Parathyroid adenoma (tissue), 2 donors: Measurements from ENCODE around the gene FOXI1.

ENCODE experiments used
- H2AFZ ChIP-seq: fragments of 300-600 bp; sonication (generic); one replicate; pipeline ENCODE4 v1.7.0; 2017; ENCODE audit warnings: antibody characterized with exemption, mild to moderate bottlenecking
- H3K27ac ChIP-seq: fragments of 300-600 bp; sonication (generic); one replicate; pipeline ENCODE4 v1.7.0; 2017
- H3K27me3 ChIP-seq: fragments of 300-600 bp; sonication (generic); one replicate; pipeline ENCODE4 v1.7.0; 2017; ENCODE audit warnings: low read length; ENCODE audit not compliant: control insufficient read depth, insufficient read depth
- H3K36me3 ChIP-seq: fragments of 300-600 bp; sonication (generic); one replicate; pipeline ENCODE4 v1.7.0; 2017; ENCODE audit warnings: low read length; ENCODE audit not compliant: control insufficient read depth, insufficient read depth
- H3K4me1 ChIP-seq: fragments of 300-600 bp; sonication (generic); one replicate; pipeline ENCODE4 v1.7.0; 2017; ENCODE audit warnings: control low read depth
- H3K4me2 ChIP-seq: fragments of 300-600 bp; sonication (generic); one replicate; pipeline ENCODE4 v1.7.0; 2017; ENCODE audit warnings: low read length
- H3K4me3 ChIP-seq: fragments of 300-600 bp; sonication (generic); one replicate; pipeline ENCODE4 v1.7.0; 2017; ENCODE audit warnings: low read depth, low read length
- H3K79me2 ChIP-seq: fragments of 300-600 bp; sonication (generic); one replicate; pipeline ENCODE4 v1.7.0; 2017; ENCODE audit warnings: control low read depth
- H3K9ac ChIP-seq: fragments of 300-600 bp; sonication (generic); one replicate; pipeline ENCODE4 v1.7.0; 2017; ENCODE audit warnings: mild to moderate bottlenecking
- H3K9me3 ChIP-seq: fragments of 300-600 bp; sonication (generic); one replicate; pipeline ENCODE4 v1.7.0; 2017; ENCODE audit warnings: low read length; ENCODE audit not compliant: control insufficient read depth
- TF ChIP-seq, protein P1 (sequence below): fragments of 300-600 bp; sonication (generic); IDR thresholded peaks from one replicate; pipeline ENCODE4 v1.7.0; 2017; ENCODE audit warnings: antibody characterized with exemption, mild to moderate bottlenecking
- donor health status: primary hyperparathyroidism.

Gene FOXI1

GRCh38 chr5:170142196-170142595 is 36.5 kb downstream of the FOXI1 start:
- Histone ChIP-seq H3K4me2 (no peak overlapping the region), H3K9ac (no peak overlapping the region), H3K4me3 (no peak overlapping the region), H3K27ac (no peak overlapping the region), H3K36me3 (no peaks in the 10 kb centered on the region), H3K79me2 (no peaks in the 10 kb centered on the region), H3K4me1 (no peaks in the 10 kb centered on the region), H2AFZ (no peak overlapping the region), H3K9me3 (no peaks in the 10 kb centered on the region), H3K27me3 (no peaks in the 10 kb centered on the region)
- TF ChIP-seq, protein P1, sequence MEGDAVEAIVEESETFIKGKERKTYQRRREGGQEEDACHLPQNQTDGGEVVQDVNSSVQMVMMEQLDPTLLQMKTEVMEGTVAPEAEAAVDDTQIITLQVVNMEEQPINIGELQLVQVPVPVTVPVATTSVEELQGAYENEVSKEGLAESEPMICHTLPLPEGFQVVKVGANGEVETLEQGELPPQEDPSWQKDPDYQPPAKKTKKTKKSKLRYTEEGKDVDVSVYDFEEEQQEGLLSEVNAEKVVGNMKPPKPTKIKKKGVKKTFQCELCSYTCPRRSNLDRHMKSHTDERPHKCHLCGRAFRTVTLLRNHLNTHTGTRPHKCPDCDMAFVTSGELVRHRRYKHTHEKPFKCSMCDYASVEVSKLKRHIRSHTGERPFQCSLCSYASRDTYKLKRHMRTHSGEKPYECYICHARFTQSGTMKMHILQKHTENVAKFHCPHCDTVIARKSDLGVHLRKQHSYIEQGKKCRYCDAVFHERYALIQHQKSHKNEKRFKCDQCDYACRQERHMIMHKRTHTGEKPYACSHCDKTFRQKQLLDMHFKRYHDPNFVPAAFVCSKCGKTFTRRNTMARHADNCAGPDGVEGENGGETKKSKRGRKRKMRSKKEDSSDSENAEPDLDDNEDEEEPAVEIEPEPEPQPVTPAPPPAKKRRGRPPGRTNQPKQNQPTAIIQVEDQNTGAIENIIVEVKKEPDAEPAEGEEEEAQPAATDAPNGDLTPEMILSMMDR, result no peak

GRCh38 chr5:170143091-170143490 is 37.4 kb downstream of the FOXI1 start:
- Histone ChIP-seq H3K4me2 (no peak overlapping the region), H3K27me3 (no peaks in the 10 kb centered on the region), H3K27ac (no peak overlapping the region), H3K9ac (no peak overlapping the region), H3K79me2 (no peaks in the 10 kb centered on the region), H3K36me3 (no peaks in the 10 kb centered on the region), H3K4me1 (no peaks in the 10 kb centered on the region), H3K4me3 (no peak overlapping the region), H2AFZ (no peak overlapping the region), H3K9me3 (no peaks in the 10 kb centered on the region)
- TF ChIP-seq, protein P1, result no peak

DNA sequence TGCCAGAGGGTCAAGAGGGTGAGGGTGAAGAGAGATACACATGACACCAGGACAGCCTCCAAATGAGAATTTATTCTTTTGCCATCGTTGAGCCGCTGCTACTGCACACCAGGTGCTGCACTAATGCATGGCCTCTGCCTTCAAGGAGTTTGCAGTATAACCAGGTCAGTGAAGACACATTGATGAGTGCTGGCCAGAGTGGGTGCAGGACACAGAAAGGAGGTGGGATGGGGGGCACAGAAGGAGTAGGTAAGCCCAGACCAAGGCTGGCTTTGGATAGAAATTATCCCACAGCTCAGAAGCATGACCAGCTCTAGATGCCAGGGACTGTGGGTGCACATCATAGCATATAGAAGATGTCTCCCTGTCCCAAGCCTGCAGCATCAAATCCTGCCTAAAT is 38.0 kb downstream of the FOXI1 start:
- Histone ChIP-seq H3K9me3 (no peaks in the 10 kb centered on the region), H3K27me3 (no peaks in the 10 kb centered on the region), H3K4me2 (no peak overlapping the region), H3K4me1 (no peaks in the 10 kb centered on the region), H3K9ac (no peak overlapping the region), H3K4me3 (no peak overlapping the region), H3K27ac (no peak overlapping the region), H3K36me3 (no peaks in the 10 kb centered on the region), H3K79me2 (no peaks in the 10 kb centered on the region), H2AFZ (no peak overlapping the region)
- TF ChIP-seq, protein P1, result no peak

DNA sequence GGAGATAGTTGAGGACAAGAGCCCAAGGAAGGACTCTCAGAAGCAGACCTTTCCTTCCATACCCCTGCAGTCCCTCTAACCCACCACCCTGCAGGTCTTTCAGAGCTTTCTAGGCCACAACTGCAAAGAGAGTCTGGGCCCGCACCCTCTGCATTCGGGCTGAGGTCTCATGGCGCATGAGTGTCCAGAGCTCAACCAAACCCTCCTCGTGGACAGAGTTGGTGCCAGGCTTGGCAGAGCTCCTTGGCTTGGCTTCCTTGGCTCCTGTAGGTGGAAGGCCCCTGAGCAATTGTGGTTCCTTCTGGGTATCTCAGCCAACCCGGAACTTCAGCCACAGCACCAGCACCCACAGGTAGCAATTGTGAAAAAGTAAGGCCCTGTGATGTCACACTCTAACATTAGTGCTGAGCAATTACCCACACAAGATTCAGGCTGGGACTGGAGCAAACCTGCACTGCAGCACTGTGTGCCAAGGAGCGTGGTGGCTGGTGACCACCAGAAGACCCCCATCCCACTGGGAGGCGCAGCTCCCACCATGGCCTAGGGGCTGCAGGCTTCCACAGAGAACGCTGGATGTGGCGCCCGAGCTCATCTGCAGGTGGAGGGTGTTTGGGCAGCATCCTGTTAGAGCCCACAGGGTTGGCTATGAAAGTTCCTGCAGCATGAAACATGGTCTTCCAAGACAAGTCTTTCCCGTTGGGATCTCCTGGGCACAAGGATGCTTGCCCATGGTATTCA is 38.8 kb downstream of the FOXI1 start:
- Histone ChIP-seq H3K79me2 (no peaks in the 10 kb centered on the region), H2AFZ (no peak overlapping the region), H3K9me3 (no peaks in the 10 kb centered on the region), H3K9ac (no peak overlapping the region), H3K4me1 (no peaks in the 10 kb centered on the region), H3K4me3 (no peak overlapping the region), H3K27ac (no peak overlapping the region), H3K27me3 (no peaks in the 10 kb centered on the region), H3K36me3 (no peaks in the 10 kb centered on the region), H3K4me2 (no peak overlapping the region)
- TF ChIP-seq, protein P1, result no peak

DNA sequence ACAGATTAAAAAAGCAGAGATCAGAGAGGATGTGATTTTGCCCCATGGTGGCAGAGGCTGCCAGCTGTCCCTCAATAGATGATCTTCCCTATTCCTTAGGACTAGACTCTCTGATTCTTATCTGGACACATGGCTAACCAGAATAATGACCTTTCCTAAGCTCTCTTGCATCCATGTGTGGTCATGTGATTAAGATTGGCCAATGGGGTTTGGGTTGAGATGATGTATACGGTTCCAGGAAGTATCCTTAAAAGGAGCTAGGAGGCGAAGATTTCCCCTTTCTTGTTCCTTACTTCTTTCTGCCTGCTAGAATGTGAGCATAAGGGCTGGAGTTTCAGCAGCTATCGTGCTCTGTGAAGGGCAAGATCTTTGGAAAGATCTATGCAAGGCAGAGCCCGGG is 39.8 kb downstream of the FOXI1 start:
- no peak overlapping the region for H3K27ac ChIP-seq
- H3K9ac ChIP-seq, result no peak overlapping the region
- H3K4me1 ChIP-seq, result no peaks in the 10 kb centered on the region
- H3K9me3 ChIP-seq, result no peaks in the 10 kb centered on the region
- no peak overlapping the region for H3K4me2 ChIP-seq
- H3K36me3 ChIP-seq, result no peaks in the 10 kb centered on the region
- no peaks in the 10 kb centered on the region for H3K79me2 ChIP-seq
- no peak overlapping the region for H3K4me3 ChIP-seq
- H3K27me3 ChIP-seq, result no peaks in the 10 kb centered on the region
- TF ChIP-seq, protein P1, result no peak
- no peak overlapping the region for H2AFZ ChIP-seq
